GM18520 (cell line): ENCODE data around the gene SCNN1B.
"Not testable (repeated sequence)": the region's sequence is repeated elsewhere in the genome, so short reads cannot be mapped to it uniquely, and the experiment has no call there.

Experiments used
- ATAC-seq: cut with Tn5 transposase; IDR thresholded peaks from one replicate; pipeline ENCODE4 v1.9.1; 2021; ENCODE audit not compliant: unreplicated experiment

The SCNN1B gene

GRCh38 chr16:23302045-23302956 is at the start of gene SCNN1B:
Gene SCNN1B, plus strand, starts transcription at chr16:23302302. Its CDS starts 46,298 bp downstream, at chr16:23348600.
- no peak for ATAC-seq

- no peak for ATAC-seq
These were observed 49.8 kb upstream of the SCNN1B start for GRCh38 chr16:23252310-23252709.

GRCh38 chr16:23253650-23254049 is 48.5 kb upstream of the SCNN1B start:
- not testable (repeated sequence) for ATAC-seq

- ATAC-seq: no peak
These were observed 47.8 kb upstream of the SCNN1B start for GRCh38 chr16:23254338-23254737.

- no peak for ATAC-seq
These were observed 47.1 kb upstream of the SCNN1B start for GRCh38 chr16:23255000-23255399.

GRCh38 chr16:23256440-23256839 is 45.7 kb upstream of the SCNN1B start:
- no peak for ATAC-seq

- ATAC-seq: no peak
These were observed 44.4 kb upstream of the SCNN1B start for GRCh38 chr16:23257682-23258081.

GRCh38 chr16:23258919-23259237 is 43.2 kb upstream of the SCNN1B start:
- no peak for ATAC-seq

GRCh38 chr16:23267647-23268046 is 34.5 kb upstream of the SCNN1B start:
- no peak for ATAC-seq

GRCh38 chr16:23268561-23268960 is 33.5 kb upstream of the SCNN1B start:
- no peak for ATAC-seq

GRCh38 chr16:23269248-23269953 is 32.7 kb upstream of the SCNN1B start:
- ATAC-seq: no peak

GRCh38 chr16:23270654-23271053 is 31.4 kb upstream of the SCNN1B start:
- no peak for ATAC-seq

GRCh38 chr16:23274968-23275367 is 27.1 kb upstream of the SCNN1B start:
- ATAC-seq: no peak

- no peak for ATAC-seq
These were observed 25.3 kb upstream of the SCNN1B start for GRCh38 chr16:23276821-23277220.

- ATAC-seq: no peak
These were observed 24.1 kb upstream of the SCNN1B start for GRCh38 chr16:23278031-23278430.

GRCh38 chr16:23279721-23280153 is 22.4 kb upstream of the SCNN1B start:
- no peak for ATAC-seq

GRCh38 chr16:23280483-23280967 is 21.6 kb upstream of the SCNN1B start:
- no peak for ATAC-seq

- no peak for ATAC-seq
These were observed 19.5 kb upstream of the SCNN1B start for GRCh38 chr16:23282568-23282967.

GRCh38 chr16:23283571-23283970 is 18.5 kb upstream of the SCNN1B start:
- ATAC-seq: no peak

- ATAC-seq: no peak
These were observed 17.5 kb upstream of the SCNN1B start for GRCh38 chr16:23284584-23284983.

GRCh38 chr16:23286131-23286532 is 16.0 kb upstream of the SCNN1B start:
- ATAC-seq: no peak

GRCh38 chr16:23288209-23288608 is 13.9 kb upstream of the SCNN1B start:
- ATAC-seq: no peak
